ENCODE data around the gene AOAH.

AOAH gene

DNA sequence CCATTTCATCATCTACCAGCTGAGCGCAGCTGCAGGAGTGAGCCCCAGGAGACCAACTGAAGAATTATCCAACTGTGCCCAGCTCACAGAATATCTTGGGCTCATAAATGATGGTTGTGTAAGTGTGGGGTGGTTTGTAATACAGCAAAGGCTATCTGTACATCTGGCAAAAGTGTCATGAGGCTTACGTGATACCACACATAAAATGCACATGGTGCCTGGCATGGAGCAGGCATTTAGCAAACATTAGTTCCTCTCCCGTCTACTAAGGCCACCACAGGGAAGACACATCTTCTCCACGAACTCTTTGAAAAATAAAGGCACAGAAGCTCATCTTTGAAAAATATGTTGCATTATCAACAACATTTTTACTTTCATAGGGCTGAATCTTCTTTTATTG, 32.3 kb downstream of the AOAH start:
- no peak for DNase-seq (ENCODE audit: low read depth)

- DNase-seq (ENCODE audit: low read depth): no peak
Measured at GRCh38 chr7:36690514-36691187, 33.6 kb downstream of the AOAH start.

DNA sequence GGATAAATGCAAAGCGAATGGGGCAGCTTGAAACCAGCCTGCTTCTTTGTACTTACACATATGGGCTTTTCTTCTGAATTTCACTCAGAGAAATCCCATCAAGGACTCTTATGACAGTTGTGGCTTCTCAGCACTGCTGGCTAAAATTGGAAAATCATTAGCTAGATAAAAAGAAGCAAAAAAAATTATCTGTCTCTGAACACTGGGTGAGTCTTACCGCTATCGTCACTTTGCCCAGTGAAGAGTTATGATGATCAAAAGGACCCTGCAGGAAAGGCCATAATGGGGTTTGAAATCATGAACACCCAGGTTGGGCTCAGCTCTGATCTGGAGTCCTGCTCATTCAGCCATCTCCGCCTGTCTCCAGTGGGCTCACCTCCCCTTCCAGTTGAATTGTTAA, 34.3 kb downstream of the AOAH start:
- no peak for DNase-seq (ENCODE audit: low read depth)

DNA sequence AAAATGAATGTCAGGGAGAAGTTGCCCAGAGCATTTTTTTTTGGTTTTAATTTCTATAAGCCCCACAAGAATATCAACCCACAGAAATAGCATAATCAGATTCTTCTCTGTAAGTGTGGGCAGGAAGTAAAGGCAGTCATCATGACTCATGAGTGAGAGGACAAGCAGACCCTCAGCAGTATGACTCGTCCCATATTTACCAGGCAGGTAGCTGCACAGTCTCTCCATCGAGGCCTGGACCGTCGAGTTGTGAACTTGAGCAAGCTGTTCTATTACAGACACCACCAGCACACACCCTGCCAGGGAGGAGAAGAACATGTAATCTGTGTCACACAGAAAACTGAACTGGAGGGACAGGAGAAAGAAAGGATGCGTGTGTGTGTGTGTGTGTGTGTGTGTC, 37.8 kb downstream of the AOAH start:
- peak; percentile 25 for DNase-seq (ENCODE audit: low read depth)

GRCh38 chr7:36684954-36685353, 39.3 kb downstream of the AOAH start:
- DNase-seq (ENCODE audit: low read depth): no peak

- peak; percentile 69 for DNase-seq (ENCODE audit: low read depth)
Measured at GRCh38 chr7:36683695-36684357, 40.5 kb downstream of the AOAH start.

- DNase-seq (ENCODE audit: low read depth): peak; percentile 43
Measured at GRCh38 chr7:36683111-36683510, 41.2 kb downstream of the AOAH start.

- no peak for DNase-seq (ENCODE audit: low read depth)
Measured at GRCh38 chr7:36682102-36682501, 42.2 kb downstream of the AOAH start.

DNA sequence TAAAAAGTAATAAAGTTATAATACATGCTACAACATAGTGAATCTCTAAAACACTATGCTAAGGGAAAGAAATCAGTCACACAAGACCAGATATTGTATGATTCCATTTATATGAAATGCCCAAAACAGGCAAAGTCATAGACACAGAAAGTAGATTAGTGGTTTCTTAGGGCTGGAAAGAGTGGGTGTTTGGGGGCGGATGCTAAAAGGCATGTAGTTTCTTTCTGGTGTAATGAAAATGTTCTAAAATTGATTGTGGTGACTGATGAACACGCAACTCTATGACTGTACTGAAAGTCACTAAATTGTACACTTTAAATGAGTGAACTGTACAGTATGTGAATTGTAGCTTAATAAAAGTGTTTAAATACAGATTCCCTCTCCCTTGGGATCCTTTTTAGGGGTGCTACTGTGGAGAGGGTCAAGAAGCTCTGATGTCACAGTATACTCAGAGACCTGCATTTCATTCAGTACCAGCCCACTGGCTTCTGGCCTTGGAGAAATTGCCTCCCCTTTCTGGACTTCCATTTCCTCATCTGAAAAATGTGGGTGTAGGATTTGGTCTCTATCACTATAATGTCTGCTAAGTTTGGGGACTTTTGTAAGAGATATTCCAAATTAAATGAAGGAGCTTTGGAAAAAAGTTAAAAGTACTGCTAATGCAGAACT, 46.4 kb downstream of the AOAH start:
- DNase-seq (ENCODE audit: low read depth): no peak

DNA sequence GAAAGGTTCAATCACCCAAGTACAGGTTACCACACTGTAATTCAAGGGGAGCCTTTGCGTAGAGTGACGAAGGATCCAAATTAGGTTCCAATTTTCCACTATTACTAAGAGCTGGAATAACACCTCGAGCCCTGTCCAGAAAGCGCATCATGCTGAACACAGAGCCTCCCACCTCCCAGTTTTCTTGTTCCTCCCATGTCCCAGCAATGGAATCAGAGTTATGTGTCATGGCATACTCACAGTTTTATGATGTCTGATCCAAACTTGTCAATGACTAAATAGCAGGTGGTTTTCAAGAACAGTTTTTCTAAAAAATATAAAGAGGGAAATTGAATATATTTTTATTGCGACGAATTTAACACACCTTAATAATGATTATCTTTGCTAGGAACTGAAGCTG, 50.6 kb downstream of the AOAH start:
- DNase-seq (ENCODE audit: low read depth): no peak

- DNase-seq (ENCODE audit: low read depth): no peak
Measured at GRCh38 chr7:36671432-36671829, 52.9 kb downstream of the AOAH start.

DNA sequence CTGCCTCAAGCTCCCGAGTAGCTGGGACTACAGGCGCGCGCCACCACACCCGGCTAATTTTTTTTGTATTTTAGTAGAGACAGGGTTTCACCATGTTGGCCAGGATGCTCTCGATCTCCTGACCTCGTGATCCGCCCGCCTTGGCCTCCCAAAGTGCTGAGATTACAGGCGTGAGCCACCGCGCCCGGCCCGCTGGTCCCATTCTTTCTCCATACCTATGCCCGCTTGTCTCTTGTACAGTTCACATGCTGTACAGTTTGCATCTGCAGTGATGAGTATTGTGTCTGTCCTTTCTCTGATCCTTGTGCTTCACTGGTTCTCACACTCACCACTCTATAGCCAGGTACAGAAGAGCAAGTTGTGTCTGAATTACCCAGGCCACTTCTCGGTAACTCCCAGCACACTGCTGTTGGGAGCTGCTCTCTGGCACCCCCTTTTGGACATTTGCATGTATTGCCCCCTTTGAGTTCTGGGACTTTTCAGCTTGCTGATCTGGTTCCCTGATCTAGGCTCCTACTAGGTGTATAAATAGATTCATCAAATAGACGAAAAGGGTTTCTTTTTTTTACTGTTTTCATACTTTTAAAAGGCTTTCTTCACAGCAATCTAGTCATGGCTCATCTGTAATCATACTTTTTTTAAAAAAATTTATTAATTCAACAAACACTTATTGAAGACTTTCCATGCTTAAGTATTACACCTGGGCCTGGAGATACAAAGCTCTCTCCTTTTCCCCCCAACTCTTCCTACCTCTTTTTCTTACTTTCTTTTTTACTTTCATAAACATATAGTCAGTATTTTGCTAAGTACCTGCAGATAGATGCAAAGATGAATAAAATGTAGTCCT, 53.5 kb downstream of the AOAH start:
- DNase-seq (ENCODE audit: low read depth): peak; percentile 56

- DNase-seq (ENCODE audit: low read depth): no peak
Measured at GRCh38 chr7:36668750-36669149, 55.5 kb downstream of the AOAH start.

GRCh38 chr7:36668080-36668479, 56.2 kb downstream of the AOAH start:
- no peak for DNase-seq (ENCODE audit: low read depth)

DNA sequence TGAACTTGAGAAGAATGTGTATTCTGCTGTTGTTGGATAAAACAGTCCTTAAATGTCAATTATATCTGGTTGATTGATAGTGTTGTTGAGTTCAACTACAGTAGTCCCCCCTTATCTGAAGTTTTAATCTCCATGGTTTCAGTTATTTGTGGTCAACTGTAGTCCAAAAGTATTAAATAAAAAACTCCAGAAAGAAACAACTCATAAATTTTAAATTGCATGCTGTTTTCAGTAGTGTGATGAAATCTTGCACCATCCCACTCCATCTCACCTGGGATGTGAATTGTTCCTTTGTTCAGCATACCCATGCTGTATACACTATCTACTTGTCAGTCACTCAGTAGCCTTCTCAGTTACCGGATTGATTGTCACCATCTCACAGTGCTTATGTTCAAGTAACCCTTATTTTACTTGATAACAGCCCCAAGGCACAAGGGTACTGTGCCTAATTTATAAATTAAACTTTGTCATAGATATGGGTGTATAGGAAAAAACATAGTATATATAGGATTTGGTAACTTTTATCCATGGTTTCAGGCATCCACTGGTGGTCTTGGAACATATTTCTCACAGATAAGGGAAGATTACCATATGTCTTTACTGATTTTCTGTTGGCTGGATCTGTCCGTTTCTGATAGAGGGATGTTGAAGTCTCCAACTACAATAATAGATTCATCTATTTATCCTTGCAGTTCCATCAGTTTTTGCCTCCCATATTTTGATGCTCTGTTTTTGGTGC, 57.1 kb downstream of the AOAH start:
- DNase-seq (ENCODE audit: low read depth): peak; percentile 95

- peak; percentile 34 for DNase-seq (ENCODE audit: low read depth)
Measured at GRCh38 chr7:36663481-36663880, 60.8 kb downstream of the AOAH start.

DNA sequence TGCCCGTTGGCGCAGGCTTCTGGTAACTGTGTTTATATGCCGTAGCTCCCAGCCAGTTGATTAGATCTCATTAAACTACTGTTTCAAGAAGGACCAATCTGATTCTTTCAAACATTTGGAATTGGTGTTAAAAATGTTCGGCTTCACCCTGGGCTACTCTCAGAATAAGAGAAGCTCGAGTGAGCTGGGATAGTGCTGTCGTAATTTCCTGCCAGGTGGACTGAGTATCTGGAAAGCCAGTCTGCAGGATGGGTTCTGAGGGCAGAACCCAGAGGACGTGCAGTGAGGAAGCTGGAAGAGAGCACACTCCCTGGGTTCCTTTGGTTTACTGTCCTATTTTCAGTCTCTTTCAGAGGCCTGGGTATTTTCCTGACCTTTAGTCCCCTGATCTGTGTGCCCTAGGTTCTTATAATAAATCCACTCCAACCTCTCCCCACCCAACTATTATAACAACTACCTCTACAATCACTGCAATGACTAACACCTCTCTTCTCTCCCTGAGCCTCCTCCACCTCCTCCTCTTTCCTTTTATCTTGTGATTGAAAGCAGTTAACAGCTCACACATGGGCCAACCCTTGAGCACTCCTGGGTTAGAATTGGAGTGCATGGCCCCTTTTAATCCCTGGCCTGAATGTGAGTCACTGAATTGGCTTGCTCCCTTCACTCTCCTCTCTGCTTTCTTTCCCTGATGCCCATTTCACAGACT, 63.0 kb downstream of the AOAH start:
- peak; percentile 91 for DNase-seq (ENCODE audit: low read depth)

- no peak for DNase-seq (ENCODE audit: low read depth)
Measured at GRCh38 chr7:36659638-36660341, 64.5 kb downstream of the AOAH start.

- peak; percentile 91 for DNase-seq (ENCODE audit: low read depth)
Measured at GRCh38 chr7:36659172-36659516, 65.2 kb downstream of the AOAH start.

DNA sequence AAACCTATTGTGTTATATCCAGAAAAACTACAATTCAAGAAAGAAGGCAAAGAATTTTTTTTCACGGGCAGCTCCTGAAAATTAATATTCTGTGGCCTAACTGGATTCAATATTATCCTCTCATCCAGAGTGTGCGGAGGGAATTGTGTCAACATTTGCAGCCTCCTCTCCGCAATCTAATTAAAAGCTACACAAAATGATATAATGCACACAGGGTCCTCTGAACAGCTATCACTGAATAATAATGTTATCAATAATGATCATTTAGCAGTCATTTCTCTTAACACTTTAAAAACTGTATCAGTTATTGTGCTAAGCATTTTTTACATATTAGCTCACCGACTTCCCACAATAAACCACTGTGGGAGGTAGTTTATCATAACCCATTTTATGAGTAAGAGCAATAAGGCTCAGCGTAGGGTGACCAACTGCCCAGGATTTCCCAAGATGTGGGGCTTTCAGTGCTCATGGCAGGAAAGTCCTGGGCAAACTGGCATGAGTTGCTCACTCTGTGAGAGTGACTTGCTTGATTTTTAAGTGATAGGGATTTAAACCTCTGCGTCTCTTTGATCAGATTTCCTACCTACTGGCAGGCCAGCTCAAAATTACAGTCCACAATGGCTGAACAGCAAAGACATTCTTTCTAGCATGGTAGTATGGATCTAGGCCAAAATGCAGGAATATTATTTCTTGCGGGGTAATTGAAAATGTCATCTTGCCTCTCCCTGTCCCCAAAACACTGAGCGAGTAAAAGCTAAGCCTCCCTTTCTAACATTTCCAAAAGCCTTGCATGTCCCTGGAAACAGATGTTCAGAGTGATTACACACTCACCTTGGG, 65.7 kb downstream of the AOAH start:
- peak; percentile 97 for DNase-seq (ENCODE audit: low read depth)
